Stimulated activated CD8-positive, alpha-beta memory T cell treated with anti-CD3 and anti-CD28 coated beads, Interleukin-15, amount 100 ng/mL, for 24 hours (primary cell): Measurements from ENCODE around the gene IL17RA.

Source experiments
- DNase-seq: peaks from one replicate; pipeline ENCODE4 v3.0.0-alpha.2; 2020; ENCODE audit warnings: low read depth

IL17RA gene

GRCh38 chr22:17106161-17106784, 21.5 kb downstream of the IL17RA start:
- DNase-seq: no peak

- DNase-seq: no peak
These were observed 22.2 kb downstream of the IL17RA start for GRCh38 chr22:17106785-17107546.

- DNase-seq: no peak
These were observed 22.7 kb downstream of the IL17RA start for GRCh38 chr22:17107547-17107810.

GRCh38 chr22:17108256-17109112, 23.7 kb downstream of the IL17RA start:
- DNase-seq: no peak

GRCh38 chr22:17109113-17109865, 24.5 kb downstream of the IL17RA start:
- DNase-seq: no peak

- no peak for DNase-seq
These were observed 25.2 kb downstream of the IL17RA start for GRCh38 chr22:17109976-17110375.

DNA sequence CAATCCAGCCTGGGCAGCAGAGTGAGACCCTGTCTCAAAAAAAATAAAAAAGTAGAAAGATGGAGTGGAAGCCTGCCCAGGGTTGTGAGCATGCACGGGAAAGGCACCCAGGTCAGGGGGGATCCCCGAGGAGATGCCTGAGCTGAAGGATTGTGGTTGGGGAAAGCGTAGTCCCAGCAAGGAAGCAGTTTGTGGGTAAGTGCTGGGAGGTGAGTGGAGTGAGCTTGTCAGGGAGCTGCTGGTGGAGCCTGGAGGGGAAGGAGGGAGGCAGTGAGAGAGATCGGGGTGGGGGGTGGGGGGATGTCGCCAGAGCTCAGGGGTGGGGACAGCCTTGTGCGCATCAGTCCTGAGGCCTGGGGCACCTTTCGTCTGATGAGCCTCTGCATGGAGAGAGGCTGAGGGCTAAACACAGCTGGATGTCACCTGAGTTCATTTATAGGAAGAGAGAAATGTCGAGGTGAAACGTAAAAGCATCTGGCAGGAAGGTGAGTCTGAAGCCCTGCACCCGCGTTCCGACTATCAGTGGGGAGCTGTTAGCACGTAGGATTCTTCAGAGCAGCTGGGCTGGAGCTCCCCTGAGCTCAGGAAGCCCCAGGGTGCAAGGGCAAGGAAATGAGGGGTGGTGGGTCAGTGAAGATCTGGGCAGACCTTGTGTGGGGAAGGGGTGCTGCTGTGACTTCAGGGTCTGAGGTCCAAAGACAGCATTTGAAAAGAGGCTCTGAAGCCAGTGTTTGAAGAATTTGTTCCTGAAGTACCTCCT, 26.2 kb downstream of the IL17RA start:
- DNase-seq: no peak

- DNase-seq: no peak
These were observed 27.8 kb downstream of the IL17RA start for GRCh38 chr22:17112491-17113042.

DNA sequence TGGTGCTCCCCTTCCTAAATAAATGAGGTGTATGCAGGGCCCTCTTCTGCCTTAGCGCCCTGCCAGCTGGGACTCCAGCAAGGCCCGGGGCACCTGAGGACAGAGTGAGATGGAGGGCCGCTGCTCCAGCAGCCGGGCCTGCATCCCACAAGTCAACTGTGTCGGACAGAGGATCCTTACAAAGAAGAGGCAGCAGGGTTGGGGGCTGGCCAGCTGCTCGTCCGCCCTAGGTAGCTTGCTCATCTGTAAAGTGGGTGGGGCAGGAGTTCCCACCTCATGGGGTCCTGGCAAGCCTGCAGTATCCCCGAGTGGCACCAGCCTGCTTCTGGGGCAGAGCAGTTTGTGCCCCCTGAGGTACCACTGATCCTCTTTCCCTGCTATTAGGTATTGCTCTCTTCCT, 28.8 kb downstream of the IL17RA start:
- DNase-seq: no peak

DNA sequence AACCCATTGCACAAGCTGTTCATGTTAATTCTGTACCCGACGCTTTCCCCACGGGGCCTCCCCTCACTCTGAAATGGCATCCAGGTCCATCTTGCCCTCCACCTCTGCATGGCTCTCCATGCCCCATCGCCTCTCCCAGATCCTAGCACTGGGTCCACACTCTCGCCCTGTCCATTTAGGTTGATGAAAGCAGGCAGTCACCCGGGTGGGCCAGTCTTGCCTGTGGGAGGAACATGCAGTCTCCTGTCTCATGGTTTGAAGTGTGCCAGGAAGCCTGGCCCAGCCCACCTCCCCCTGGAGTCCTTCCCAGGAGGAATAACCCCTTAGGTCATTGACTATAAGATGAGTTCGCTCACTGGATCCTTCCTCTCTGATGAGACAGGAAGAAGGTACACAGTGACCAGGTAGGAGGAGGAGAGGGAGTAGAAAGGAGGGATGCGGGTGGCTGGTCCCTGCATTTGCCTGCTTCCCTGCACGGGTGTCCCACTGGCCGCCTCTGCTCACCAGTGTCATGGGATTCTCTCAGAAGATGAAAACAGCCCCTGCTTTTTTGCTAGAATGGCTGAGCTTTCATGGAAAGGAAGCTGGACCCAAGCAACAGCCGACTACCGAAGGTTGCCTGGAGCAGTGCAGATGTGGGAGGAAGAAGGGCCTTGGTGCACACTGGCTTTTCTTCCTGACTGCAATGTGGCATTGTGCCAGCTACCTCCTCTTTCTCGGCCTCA, 29.5 kb downstream of the IL17RA start:
- DNase-seq: no peak

DNA sequence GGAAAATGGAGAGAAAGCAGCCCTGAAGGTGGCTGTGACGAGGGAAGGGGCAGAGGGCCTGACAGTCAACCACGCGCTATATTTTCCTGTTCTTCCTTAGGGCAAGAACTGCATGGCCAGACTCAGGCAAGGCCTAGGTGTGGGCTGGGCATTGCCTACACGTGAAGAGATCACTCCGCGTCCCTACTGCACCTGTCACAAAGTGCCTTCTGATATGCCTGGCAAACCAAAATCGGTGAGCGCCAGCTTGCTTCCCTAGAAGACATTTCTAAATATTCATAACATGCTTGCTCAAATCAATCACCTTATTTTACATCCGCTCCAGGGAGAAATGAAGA, 30.1 kb downstream of the IL17RA start:
- DNase-seq: no peak

DNA sequence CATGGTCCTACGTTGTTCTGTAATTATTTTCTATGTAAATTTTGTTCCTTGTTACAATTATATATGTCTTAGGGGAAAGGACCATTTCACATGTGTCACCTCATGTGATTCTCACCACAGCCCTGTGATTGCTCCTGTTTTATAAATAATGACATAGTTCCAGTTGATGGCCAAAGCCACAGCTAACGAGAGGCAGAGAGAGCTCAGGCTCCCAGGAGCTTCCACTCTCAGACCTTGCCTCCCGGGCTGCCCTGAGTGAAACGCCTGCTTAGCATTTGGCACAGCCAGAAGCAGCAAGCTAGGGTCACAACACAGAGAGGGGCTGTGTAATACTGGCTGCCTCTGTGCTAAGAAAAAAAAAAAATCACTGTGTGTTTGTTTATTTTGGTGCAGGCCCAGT, 30.4 kb downstream of the IL17RA start:
- no peak for DNase-seq

GRCh38 chr22:17115945-17116565, 31.3 kb downstream of the IL17RA start:
- DNase-seq: no peak

GRCh38 chr22:17116572-17117330, 32.0 kb downstream of the IL17RA start:
- DNase-seq: no peak

DNA sequence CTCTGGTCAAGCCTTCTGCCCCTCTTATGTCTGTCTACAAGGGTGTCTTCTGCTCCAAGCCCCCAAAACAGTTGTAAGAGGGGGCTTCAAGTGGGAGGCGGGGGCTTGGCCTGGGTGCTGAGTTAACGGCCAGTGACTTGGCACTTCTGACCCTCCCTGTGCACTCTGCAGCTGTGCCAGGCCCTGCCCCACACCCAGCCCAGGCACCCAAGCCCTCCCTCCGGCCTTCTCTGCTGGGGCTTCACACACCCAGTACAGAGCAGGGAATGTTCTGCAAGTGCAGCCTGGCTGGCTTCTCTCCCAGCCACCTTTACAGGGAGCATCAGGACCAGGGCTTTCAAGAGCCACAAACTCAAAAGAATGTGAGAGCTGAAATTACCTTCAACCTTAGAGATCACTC, 32.6 kb downstream of the IL17RA start:
- no peak for DNase-seq

GRCh38 chr22:17117890-17118289, 33.1 kb downstream of the IL17RA start:
- DNase-seq: no peak

DNA sequence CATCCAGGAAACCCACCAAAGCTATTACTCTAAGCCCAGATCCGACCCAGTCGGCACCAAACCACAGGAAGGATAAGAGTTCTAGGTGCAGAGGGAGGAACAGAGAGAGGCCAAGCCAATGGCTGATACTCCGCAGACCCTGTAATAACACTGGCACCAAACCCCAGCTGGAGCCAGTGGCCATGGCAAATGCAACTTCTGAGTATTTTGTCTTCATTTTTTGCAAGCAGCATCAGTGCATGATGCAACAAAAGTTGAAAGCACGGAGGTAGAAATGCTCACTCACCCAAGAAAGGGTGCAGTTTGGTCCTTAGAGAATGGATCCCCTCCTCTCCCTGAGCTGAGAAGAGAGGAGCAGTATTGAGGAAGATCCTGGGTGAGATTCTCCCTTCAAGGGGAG, 33.5 kb downstream of the IL17RA start:
- DNase-seq: no peak

DNA sequence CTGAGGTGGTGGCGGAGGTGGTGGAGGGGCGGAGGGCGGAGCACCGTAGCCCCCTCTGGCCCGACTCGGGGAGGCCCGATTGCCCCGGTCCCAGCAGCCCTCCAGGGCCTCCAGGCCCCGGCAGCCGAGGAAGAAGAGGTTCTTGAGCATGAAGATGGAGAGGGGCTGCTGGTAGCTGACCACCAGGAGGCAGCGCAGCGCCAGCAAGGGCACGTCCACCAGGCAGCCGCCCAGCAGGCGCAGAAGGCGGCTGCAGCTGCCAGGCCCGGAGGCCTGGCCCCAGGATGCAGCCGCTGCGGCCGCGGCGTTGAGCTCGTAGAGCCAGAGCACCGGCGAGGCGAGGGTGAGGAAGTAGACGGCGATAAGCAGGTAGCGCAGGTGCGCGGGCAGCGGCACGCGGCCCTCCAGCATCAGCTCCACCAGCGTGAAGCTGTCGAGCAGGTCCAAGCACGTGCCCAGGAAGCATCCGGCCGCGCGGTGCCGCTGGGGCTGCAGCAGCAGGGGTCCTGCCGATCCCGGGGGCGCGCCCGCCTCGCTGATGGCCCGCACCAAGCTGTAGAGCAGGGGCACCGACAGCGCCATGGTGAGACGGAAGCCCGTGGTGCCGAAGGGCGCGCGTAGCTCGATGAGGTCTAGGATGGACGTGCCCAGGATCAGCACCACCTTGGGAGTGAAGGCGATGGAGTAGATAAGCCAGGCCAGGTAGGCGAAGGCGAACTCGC, 34.8 kb downstream of the IL17RA start:
- no peak for DNase-seq

DNA sequence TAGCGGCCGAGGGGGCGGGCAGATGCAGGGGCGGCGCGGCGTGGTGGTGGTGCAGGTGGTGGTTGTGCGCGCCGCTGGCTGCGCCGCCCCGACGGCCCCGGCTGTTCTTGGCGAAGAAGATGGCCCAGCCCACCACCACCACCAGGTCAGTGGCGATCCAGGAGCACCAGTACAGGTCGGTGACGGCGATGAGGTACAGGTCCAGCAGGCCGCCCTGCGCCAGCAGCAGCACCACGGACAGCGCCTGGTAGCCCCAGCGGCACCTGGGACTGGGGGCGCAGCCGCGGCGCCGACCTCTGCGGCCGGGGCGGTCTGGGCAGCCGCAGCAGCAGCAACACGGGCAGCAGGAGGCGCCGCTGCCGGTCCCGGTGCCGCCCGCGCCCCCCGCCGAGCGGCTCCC, 35.5 kb downstream of the IL17RA start:
- DNase-seq: no peak
